IPS-NIHi7 (cell line): Measurements from ENCODE around the gene MBD3L3.
"Not testable (repeated sequence)": the region's sequence is repeated elsewhere in the genome, so short reads cannot be mapped to it uniquely, and the experiment has no call there.

Experiments
- DNase-seq: peaks from one replicate; pipeline ENCODE4 v3.0.0; 2012; ENCODE audit warnings: mixed read lengths; ENCODE audit errors: extremely low spot score

MBD3L3 gene

DNA sequence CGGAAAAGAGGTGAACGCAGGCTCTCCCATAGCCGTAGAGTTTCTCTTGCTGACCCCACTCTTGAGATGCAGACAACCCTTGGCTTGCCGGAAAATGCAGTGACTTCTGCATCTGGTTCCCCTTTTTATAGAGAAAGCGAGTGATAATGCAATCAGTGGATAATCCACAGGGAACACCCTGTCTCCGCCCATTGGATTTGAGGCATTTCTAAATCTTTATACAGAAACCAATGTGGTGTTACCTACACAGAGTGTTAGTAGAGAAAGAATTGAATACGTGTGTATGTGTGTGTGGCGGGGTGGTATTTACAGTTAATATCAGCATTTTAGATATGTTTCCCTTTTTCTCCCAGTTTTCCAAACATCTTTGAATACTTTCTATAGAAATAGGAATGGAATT is at the start of gene MBD3L3:
TSS of gene MBD3L3 (minus strand) at position 101 of the 400 bp plus-strand sequence. CDS start at position 30, 71 bp downstream.
- not testable (repeated sequence) for DNase-seq

DNA sequence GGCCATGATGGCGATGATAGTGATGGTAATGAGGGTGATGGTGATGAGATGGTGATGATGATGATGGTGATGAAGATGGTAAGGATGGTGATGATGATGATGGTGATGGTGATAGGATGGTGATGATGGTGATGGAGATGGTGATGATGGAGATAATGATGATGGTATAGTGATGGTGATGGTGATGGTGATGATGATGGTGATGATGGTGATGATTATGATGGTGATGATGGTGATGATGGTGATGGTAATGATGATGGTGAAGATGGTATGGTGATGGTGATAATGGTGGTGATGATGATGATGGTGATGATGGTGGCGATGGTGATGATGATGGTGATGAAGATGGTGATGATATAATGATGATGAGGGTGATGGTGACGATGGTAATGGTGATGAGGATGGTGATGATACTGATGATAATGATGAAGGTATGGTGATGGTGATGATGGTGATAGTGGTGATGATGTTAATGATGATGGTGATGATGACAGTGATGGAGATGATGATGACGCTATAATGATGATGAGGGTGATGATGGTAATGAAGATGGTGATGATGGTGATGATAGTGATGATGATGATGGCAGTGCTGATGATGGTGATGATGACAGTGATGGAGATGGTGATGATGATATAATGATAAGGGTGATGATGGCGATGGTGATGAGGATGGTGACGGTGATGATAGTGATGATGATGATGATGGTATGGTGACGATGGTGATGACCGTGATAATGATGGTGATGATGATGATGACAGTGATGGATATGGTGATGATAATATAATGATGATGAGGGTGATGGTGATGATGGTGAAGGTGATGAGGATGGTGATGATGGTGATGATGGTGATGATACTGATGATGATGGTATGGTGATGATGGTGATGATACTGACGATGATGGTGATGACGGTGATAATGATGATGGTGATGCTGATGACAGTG is 48.5 kb upstream of the MBD3L3 start:
- DNase-seq, result no peak

DNA sequence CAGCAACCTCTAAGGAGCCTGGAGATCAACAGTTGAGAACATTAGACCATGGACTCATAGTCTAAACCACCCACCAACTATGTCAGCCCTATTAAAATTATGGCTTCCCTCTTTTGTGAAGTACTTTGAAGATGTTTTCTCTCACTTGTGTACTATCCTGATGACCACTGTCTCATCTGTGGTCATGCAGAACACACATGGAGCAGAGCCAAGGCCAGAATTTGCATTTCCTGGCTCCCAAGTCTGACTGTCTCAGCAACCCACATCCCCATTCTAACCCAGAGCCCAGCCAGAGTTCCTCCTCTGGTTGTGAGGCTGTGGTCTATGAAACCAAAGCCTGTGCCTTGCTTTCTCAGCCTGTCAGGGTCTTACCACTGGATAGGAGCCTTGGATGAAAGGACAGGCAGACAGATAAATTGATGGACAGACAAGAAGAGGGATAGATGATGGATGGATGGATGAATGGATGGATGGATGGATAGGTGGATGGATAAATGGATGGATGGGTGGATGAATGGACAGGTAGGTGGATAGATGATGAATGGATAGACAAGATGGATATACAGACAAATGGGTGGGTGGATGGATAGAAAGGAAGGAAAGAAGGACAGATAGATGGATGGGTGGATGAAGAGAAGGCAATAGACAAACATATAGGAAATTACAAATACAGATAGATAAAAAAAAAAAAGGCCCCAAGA is 46.4 kb upstream of the MBD3L3 start:
- DNase-seq, result no peak

DNA sequence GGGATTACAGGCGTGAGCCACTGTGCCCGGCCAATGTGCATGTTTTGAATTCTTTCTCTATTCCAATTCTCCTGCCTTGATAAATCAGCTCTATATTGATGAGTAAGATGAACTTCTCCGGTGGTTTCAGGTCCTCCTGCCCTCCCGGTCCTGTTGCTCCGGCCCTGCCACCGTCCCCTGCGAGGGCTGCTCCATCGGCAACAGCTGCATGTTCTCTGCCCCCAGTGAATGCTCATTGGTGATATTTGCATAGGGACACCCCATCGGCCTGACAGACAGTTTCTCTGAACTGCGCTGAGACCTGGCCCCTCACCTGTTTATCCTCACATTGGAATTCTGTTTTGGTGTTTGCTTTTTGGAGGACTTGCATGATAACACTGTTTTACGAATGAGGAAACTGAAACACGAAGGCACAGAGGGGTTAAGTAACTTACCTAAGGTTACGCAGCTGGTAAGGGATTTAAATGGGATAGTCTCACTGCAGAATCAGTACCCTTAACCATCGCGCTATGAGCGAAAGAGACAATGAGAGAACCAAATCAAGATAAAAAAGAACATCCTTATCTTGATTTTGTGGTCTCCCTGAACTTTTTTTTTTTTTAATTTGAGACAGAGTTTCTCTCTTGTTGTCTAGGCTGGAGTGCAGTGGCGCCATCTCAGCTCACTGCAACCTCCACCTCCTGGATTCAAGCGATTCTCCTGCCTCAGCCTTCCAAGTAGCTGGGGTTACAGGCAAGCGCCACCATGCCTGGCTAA is 43.2 kb upstream of the MBD3L3 start:
- no peak for DNase-seq

DNA sequence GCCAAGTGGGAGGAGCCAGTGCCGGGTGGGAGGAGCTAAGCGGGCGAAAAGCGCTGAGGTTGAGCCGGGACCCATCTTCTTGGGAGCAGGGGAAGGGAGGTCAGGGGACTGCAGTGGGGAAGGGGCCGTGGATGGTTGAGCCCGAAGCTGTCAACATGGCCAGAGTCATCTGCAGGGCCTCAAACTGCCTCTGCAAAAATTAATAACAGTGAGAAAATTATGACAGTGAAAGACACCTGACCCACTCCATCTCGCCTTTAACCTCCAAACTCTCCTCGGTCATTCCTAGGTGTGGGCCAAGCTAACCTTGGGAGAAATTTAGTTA is 41.1 kb upstream of the MBD3L3 start:
- DNase-seq, result no peak

DNA sequence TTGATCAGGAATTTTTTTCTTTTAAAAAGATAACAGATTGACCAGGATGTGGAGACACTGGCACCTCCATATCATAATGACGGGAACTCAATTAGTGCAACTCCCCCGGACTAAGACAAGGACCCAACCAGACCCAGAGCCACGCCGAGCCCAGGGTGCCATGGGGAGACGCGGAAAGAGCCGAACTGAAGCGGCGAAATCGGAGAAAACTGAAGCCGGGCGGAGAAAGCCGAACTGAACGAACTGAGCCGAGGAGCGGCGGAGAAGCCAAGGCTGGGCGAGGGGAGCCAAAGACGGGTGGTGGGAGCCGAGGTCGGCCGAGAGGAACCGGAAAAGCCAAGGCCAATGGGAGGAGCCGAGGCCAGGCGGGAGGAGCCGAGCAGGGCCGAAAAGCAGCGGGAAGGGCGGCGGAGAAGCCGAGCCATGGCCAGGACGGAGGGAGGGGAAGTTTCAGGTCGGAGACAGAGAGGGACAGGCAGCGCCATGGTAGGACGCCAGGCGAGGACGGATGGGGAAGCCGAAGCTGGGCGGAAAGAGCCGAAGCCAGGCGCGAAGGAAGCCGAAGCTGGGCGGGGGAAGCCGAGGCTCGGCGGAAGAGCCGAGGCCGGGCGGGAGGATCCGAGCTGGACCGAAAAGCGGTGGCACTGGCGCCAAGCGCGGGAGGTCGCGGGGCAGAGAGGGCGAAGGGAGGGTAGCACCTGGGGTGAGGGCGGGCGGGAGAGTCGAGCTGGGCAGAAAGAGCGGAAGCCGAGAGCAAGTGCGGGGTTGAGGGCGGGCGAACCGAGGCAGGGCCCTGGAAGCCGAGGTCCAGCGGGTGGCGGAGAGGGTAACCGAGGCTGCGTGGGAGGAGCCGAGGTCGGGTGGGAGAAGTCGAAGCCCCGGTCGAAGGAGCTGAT is 40.5 kb upstream of the MBD3L3 start:
- peak; percentile 96 for DNase-seq

DNA sequence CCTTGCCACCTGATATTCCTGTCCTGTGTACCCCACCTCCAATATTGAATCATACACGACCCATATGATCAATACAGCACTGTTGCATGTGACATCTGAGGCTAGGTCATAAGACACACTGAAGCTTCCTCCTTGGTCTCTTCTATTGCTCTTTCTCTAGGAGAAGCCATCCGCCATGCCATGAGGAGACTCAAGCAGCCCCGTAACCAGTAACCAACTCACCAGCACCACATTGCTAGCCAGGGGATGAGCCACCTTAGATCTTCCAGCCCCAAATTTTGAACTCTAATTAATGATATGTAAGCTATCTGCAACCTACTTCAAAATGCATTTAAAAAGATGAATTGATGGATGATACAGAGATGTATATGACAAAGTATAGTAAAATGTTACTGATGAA is 39.6 kb upstream of the MBD3L3 start:
- DNase-seq, result no peak

DNA sequence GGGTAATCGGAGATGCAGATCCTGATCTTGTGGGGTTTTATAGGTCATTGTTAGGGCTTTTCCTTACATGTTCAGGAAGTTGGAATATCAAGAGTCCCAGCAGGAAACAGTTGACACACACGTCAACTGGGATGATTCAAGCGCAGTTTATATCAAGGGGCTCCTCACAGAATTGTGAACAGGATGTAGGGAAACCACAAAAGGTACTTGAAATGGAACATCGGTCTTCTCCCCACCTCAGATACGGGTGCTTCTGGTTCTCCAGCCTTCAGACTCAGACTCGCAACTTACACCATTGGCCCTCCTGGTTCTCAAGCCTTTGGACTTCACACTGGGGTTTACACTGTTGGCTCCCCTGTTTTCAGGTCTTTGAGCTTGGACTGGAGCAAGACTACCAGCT is 30.5 kb upstream of the MBD3L3 start:
- no peak for DNase-seq

DNA sequence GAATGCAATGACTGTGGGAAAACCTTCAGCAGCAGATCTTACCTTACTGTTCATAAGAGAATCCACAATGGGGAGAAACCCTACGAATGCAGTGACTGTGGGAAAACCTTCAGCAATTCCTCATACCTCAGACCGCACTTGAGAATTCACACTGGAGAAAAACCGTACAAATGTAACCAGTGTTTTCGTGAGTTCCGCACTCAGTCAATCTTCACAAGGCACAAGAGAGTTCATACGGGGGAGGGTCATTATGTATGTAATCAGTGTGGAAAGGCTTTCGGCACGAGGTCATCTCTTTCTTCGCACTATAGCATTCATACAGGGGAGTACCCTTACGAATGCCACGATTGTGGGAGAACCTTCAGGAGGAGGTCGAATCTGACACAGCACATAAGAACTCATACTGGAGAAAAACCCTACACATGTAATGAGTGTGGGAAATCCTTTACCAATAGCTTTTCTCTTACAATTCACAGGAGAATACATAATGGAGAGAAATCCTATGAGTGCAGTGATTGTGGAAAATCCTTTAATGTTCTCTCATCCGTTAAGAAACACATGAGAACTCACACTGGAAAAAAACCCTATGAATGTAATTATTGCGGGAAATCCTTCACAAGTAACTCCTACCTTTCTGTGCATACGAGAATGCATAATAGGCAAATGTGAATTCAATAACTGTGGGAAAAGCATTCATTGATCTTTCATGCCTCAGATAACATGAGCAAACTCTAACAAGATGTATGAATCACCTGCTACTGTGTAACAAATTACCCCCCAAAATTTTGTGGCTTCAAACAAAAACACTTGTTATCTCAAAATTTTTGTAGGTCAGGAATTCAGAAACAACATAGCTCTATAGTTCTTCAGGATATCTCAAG is 24.8 kb upstream of the MBD3L3 start:
- no peak for DNase-seq

DNA sequence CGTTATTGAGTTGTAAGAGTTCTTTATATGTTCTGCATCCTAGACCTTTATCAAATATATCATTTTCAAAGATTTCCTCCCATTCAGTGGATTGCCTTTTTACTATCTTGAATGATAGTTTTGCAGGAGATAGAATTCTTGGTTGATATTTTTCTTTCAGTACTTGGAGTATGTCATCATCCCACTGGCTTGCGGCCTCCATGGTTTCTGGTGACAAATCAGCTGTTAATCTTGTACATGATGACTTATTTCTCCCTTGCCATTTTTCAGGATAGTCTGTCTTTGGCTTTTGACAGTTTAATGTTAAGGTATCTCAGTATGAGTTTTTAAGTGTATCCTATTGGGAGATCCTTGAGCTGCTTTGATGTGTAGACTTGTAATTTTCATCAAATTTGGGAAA is 19.5 kb upstream of the MBD3L3 start:
- no peak for DNase-seq

DNA sequence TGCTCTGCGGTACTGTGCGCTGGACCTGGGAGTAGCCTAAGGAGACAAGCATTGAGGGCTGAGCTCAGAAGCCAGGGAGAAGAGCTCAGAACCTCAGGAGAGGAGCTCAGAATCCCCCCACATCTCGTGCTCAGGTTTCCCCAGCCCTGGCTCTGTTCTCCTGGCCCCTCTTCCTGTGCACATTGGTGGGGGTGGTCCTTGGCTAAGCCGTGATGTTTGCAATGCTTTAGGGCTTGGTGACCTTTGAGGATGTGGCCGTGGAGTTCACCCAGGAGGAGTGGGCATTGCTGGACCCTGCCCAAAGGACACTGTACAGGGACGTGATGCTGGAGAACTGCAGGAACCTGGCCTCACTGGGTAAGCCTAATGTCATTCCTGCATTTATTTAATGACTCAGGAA is 17.7 kb upstream of the MBD3L3 start:
- DNase-seq, result no peak

DNA sequence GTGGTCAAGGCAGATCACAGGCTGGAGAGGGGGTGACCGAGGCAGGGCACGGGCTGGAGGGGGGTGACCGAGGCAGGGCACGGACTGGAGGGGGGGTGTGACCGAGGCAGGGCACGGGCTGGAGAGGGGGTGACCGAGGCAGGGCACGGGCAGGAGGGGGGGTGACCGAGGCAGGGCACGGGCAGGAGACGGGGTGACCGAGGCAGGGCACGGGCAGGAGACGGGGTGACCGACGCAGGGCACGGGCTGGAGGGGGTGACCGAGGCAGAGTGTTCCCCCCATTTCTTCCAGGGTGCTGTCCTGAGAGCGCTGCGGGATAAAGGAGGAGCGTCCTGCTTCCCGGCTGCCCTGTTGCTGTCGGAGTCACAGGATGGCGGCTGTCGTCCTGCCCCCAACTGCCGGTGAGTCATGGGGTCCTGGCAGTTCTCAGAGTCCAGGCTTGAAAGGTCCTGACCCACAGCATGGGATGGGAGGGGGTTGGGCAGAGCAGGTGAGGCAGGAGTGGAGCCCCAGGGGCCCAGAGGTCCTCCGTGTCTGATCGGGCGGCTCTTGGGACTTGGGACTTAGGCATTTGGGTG is 16.3 kb upstream of the MBD3L3 start:
- no peak for DNase-seq

DNA sequence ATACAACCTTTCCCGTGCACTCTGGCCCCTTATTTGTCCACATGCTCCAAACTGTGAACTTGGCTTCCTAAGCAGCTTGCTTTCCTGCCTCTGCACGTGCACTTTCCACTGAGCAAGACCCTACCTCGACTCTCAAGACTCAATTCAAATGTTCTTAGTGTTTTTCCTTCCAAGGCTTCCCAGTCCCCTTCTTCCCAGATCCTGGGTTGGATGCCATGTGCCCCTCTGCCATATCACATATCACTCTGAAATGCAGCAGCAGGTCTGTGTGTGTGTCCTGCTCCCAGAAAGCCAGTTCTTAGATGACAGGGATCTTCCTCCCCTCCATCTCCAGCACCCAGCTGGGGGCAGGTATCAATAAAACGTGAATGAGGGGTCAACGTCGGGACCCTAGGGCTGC is 14.1 kb upstream of the MBD3L3 start:
- DNase-seq, result no peak

DNA sequence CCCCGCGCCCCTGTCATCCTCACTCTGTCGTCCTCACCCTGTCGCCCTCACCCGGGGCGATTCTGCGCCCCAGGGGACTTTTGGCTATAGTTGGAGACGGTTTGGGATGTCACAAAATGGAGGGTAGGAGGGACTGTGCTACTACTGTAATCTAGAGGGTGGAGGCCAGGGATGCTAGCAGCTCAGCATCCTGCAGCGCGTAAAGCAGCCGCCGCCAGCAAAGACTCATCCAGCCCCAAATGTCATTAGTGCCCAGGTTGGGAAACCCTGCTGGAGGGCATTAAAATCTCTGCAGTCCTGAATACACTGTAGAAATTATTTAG is 11.4 kb upstream of the MBD3L3 start:
- no peak for DNase-seq

DNA sequence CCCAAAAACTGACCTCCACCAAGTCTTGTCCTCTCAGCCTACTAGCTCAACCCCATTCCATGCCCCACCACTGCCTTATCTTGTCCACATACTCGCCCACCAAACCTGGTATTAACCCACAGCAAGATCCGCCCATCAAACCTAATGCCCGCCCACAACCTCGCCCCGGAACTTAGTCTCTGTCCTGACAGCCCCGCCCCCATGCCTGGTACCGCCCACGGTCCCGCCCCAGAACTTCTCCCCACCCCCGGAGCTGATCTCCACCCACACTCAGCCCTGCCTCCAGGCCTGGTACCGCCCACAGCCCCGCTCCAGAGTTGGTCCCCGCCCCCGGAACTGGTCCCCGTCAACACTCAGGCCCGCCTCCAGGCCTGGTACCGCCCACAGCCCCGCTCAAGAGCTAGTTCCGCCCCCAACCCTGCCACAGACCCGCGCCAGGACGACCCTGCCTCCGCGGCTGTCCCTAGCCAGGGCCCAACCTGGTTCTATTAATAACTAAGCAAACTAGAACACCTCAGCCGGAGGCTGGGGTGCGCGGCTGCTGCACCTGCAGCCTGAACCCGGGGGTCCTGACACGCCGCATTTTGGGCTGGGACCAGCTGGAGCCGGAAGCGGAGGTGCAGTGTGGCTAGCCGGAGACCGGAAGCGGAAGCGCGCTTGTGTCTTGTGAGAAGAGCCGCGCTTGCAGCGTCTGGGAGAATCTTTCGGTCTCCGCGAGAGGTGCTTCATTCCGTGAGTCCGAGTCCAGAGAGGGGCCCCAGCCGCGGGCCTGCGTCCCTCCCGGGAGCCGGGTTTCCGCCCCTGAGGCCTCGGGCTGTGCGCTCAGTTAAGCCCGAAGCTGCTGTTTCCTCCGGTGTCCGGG is 10.8 kb upstream of the MBD3L3 start, which contains the start of gene ZNF557:
TSS of gene ZNF557 (plus strand) at position 662 of the 862 bp plus-strand sequence. CDS start 5,372 bp downstream, outside the sequence.
- peak; percentile 96 for DNase-seq

DNA sequence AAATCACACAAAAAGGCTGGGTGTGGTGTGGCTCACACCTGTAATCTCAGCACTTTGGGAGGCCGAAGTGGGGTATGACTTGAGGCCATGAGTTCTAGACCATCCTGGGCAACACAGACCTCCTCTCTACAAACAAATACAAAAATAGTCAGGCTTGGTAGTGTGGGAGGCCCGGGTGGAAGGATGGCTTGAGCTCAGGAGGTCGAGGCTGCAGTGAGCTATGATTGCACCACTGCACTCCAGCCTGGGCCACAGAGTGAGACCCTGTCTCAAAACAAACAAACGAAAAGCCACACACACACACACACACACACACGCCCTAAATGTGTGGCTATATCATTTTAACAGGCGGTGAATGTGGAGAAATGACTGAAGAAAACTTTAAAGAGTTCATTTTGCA is 10.1 kb upstream of the MBD3L3 start:
- no peak for DNase-seq

DNA sequence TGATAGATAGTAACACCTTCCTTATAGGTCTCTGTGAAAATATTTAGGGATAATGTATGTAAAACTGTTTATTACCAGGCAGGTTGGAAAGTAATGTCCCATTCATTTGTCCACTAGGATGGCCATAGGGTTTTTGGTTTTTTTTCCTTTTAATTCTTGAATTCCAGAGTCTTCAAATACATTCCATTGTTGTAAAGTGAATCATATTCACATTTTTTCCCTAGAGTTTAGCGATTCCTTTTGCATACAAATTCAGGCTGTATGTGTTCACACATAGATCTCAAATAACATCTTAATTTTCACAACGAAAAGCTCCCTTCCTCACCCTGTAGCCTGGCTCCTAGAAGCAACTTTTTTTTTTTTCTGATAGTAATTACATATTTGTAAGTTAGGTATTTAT is 9.2 kb upstream of the MBD3L3 start:
- no peak for DNase-seq

DNA sequence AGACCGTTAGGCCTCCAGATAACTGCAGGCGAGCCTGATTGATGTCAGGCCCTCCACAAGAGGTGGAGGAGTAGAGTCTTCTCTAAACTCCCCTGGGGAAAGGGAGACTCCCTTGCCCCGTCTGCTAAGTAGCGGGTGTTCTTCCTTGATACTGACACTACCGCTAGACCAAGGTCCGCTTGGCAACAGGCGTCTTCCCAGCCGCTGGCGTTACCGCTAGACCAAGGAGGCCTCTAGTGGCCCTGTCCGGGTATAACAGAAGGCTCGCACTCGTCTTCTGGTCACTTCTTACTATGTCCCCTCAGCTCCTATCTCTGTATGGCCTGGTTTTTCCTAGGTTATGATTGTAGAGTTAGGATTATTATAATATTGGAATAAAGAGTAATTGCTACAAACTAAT is 8.6 kb upstream of the MBD3L3 start:
- DNase-seq, result not testable (repeated sequence)
